ENCODE data around the gene LCE4A.
"Not testable (repeated sequence)": the region's sequence is repeated elsewhere in the genome, so short reads cannot be mapped to it uniquely, and the experiment has no call there.

Gene LCE4A, protein sequence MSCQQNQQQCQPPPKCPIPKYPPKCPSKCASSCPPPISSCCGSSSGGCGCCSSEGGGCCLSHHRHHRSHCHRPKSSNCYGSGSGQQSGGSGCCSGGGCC

DNA sequence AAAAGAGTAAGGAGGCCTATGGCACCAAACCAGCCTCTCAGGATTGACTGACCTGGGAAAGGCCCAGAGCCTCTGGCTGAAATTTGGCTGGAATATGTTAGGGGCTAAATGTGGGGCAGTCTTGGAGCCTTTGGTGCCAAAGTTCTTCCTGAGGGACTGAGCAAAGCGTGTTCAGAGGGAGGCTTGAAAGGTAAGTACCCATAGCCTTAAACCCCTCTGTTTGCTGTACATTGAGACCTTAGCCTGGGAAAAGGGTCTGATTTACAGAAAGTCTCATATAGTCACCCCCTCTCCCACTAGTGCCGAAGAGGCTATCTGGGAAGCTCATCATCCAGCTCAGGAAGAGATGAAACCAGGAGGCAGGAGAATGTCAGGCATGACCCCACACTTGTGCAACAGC is at the start of gene LCE4A:
Gene LCE4A, plus strand, starts transcription at position 301 of the 400 bp plus-strand sequence. CDS start 916 bp downstream, outside the sequence.
- TF ChIP-seq, protein P1, sequence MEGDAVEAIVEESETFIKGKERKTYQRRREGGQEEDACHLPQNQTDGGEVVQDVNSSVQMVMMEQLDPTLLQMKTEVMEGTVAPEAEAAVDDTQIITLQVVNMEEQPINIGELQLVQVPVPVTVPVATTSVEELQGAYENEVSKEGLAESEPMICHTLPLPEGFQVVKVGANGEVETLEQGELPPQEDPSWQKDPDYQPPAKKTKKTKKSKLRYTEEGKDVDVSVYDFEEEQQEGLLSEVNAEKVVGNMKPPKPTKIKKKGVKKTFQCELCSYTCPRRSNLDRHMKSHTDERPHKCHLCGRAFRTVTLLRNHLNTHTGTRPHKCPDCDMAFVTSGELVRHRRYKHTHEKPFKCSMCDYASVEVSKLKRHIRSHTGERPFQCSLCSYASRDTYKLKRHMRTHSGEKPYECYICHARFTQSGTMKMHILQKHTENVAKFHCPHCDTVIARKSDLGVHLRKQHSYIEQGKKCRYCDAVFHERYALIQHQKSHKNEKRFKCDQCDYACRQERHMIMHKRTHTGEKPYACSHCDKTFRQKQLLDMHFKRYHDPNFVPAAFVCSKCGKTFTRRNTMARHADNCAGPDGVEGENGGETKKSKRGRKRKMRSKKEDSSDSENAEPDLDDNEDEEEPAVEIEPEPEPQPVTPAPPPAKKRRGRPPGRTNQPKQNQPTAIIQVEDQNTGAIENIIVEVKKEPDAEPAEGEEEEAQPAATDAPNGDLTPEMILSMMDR (IDR thresholded peaks at IDR 0.05; ENCODE audit: low read depth, low read length): no peak
- no peak within 1 kb of the TSS for H3K4me3 ChIP-seq (ENCODE audit: low read depth, low read length)

DNA sequence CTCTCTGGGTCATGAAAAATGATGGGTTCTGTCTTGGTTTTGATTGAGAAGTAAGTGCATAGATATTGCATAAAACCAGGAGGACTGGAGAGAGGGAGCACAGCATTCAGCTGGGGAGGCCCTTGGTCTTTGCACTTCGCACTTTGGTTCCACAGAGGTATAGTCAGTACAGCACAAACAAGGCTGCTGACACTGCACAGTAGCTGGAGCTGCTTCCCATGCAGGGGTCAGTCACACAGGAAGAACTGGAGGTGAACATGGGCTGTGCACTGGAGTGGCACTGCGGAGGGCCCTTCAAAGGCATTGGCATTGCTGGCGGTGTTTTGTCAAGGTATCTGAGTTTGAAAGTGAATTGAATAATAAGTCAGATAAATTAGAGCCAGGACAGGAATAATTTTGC is 49.3 kb upstream of the LCE4A start:
- TF ChIP-seq, protein P1 (IDR thresholded peaks at IDR 0.05; ENCODE audit: low read depth, low read length): no peak
- no peak overlapping the region for H3K4me3 ChIP-seq (ENCODE audit: low read depth, low read length)

DNA sequence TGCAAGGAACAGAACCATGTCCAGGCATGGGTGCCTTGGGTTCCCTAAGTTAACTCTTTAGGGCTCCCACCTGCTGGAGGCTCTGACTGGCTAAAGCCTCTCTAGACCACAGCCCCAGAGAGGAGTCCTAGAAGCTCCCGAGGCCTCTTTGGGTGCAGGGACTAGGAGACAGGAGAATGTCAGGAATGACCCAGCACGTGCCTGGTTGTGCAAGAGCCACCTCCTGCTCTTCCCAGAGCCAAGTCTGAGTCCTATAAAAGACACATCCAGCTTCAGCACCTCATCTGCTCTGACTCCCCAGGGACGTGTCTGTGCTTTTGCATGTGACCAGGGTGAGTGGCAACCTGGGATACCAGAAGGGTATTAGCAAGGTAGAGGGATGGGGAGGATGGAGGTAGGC is 44.9 kb upstream of the LCE4A start, which contains the start of gene LCE2D:
Gene LCE2D, plus strand, starts transcription at position 283 of the 400 bp plus-strand sequence. CDS start 726 bp downstream, outside the sequence.
- TF ChIP-seq, protein P1 (IDR thresholded peaks at IDR 0.05; ENCODE audit: low read depth, low read length): no peak
- H3K4me3 ChIP-seq (ENCODE audit: low read depth, low read length): no peak within 1 kb of the TSS

DNA sequence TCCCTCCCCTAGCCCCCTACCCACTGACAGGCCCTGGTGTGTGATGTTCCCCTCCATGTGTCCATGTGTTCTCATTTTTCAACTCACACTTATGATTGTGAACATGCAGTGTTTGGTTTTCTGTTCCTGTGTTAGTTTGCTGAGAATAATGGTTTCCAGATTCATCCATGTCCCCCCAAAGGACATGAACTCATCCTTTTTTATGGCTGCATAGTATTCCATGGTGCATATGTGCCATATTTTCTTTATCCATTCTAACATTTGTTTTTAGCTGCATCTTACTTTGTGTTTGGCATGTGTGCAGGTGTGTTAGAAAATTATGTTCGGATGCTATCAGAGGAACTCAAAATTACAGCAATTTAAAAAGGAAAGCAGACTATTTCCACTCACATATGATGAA is 41.8 kb upstream of the LCE4A start:
- H3K4me3 ChIP-seq (ENCODE audit: low read depth, low read length): not testable (repeated sequence)

DNA sequence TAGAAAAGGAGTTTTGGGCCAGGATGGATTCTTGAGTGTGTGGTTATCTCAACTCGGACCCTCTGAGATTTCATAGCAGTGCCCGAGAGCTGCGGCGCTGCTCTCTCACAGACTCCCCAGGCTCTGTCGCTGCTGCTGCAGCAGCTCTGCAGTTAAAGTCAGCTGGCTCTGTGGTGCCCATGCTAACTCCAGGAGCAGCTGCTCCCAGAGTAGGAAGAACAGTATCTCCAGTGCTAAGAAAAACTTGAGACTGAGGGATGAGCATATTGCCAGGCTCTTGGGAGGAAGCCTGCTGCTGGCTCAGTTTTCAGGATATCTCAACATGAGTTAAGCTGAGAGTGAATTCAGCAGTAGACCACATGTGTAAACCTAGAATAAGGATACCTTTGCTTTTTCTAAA is 40.3 kb upstream of the LCE4A start:
- TF ChIP-seq, protein P1 (IDR thresholded peaks at IDR 0.05; ENCODE audit: low read depth, low read length): no peak
- H3K4me3 ChIP-seq (ENCODE audit: low read depth, low read length): no peak overlapping the region

DNA sequence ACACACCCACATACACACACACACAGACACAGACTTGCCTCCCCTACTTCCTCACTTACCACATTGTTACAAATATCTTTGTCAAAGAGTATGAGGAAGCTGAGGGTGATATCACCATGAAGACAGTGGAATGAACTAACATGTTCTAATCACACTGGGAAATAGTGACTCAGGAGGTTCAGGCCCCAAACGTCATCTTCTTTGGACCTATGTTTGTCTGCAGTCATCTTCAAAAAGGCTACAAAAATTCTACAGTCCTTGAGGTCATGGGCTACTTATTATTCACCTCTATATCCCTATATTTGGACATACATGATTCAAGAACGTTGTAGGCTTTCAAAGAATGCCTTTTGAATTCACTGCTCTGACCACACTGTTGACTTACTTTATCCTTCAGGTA is 34.9 kb upstream of the LCE4A start:
- TF ChIP-seq, protein P1 (IDR thresholded peaks at IDR 0.05; ENCODE audit: low read depth, low read length): no peak
- H3K4me3 ChIP-seq (ENCODE audit: low read depth, low read length): no peak overlapping the region

DNA sequence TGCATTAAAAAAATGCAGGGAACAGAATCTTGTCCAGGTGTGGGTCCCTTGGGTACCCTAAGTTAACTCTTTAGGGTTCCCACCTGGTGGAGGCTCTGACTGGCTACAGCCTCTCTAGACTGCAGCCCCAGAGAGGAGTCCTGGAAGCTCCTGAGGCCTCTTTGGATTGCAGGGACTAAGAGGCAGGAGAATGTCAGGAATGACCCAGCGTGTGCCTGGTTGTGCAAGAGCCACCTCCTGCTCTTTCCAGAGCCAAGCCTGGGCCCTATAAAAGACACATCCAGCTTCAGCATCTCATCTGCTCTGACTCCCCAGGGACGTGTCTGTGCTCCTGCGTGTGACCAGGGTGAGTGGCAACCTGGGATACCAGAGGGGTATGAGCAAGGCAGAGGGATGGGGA is 33.0 kb upstream of the LCE4A start, which contains the start of gene LCE2C:
Gene LCE2C, plus strand, starts transcription at position 297 of the 400 bp plus-strand sequence. CDS start 737 bp downstream, outside the sequence.
- not testable (repeated sequence) for H3K4me3 ChIP-seq (ENCODE audit: low read depth, low read length)

DNA sequence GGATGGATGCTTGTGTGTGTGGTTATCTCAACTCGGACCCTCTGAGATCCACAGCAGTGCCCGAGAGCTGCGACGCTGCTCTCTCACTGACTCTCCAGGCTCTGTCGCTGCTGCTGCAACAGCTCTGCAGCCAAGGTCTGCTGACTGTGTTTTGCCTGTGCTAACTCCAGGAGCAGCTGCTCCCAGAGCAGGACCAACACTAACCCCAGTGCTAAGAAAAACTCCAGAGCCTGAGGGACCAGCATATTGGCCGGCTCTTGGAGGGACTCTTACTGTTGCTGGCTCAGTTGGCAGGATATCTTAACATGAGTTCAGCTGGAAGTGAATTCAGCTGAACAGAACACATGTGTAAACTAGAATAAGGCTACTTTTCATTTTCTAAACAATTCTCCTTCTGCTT is 28.5 kb upstream of the LCE4A start:
- no peak overlapping the region for H3K4me3 ChIP-seq (ENCODE audit: low read depth, low read length)
- TF ChIP-seq, protein P1 (IDR thresholded peaks at IDR 0.05; ENCODE audit: low read depth, low read length): no peak
